GM23338 (cell line): ENCODE data around the gene GRIA4. TPM values are rescaled to one million over a fixed set of nuclear protein-coding genes. Genes with fewer than 3 reads are reported as not detected.

Source experiments
- ATAC-seq: fragments of 200-7000 bp; cut with Tn5 transposase; 3 replicates; pipeline ENCODE4 v1.9.1; 2020
- DNase-seq: peaks from one replicate; pipeline ENCODE4 v3.0.0-alpha.2; 2015; ENCODE audit warnings: low spot score
- H2AFZ ChIP-seq: fragments of 200-600 bp; sonication (generic); 2 replicates; pipeline ENCODE4 v1.8.0; 2016; ENCODE audit warnings: antibody characterized with exemption, mild to moderate bottlenecking, moderate library complexity
- H3F3A ChIP-seq: fragments of 200-600 bp; sonication (generic); replicated peaks from 2 replicates; pipeline ENCODE4 v1.8.0; 2017; ENCODE audit warnings: antibody characterized with exemption, mixed run types, low read depth
- H3K27ac ChIP-seq: fragments of 200-600 bp; sonication (generic); 2 replicates; pipeline ENCODE4 v1.6.1; 2016; ENCODE audit warnings: low read depth
- H3K27me3 ChIP-seq: fragments of 200-600 bp; sonication (generic); 2 replicates; pipeline ENCODE4 v1.8.0; 2016; ENCODE audit warnings: mild to moderate bottlenecking, mixed run types, moderate library complexity; ENCODE audit not compliant: insufficient read depth
- H3K36me3 ChIP-seq: fragments of 200-600 bp; sonication (generic); 2 replicates; pipeline ENCODE4 v1.8.0; 2016; ENCODE audit warnings: mild to moderate bottlenecking; ENCODE audit not compliant: insufficient read depth
- H3K4me1 ChIP-seq: fragments of 200-600 bp; sonication (generic); 2 replicates; pipeline ENCODE4 v1.8.0; 2016; ENCODE audit warnings: mild to moderate bottlenecking, moderate library complexity; ENCODE audit not compliant: insufficient read depth
- H3K4me2 ChIP-seq: fragments of 200-600 bp; sonication (generic); 2 replicates; pipeline ENCODE4 v1.7.1; 2017; ENCODE audit warnings: mixed run types
- H3K4me3 ChIP-seq: fragments of 200-600 bp; sonication (generic); 2 replicates; pipeline ENCODE4 v1.6.1; 2016; ENCODE audit warnings: mixed run types
- H3K79me2 ChIP-seq: fragments of 200-600 bp; sonication (generic); replicated peaks from 2 replicates; pipeline ENCODE4 v1.8.0; 2017; ENCODE audit warnings: mild to moderate bottlenecking; ENCODE audit not compliant: insufficient read depth
- H3K9me2 ChIP-seq: fragments of 200-600 bp; sonication (generic); 2 replicates; pipeline ENCODE4 v1.8.0; 2017; ENCODE audit not compliant: insufficient read depth
- H4K20me1 ChIP-seq: fragments of 200-600 bp; sonication (generic); replicated peaks from 2 replicates; pipeline ENCODE4 v1.8.0; 2017; ENCODE audit warnings: mild to moderate bottlenecking; ENCODE audit not compliant: insufficient read depth
- H3K27ac Mint-ChIP-seq: 2 replicates; pipeline ENCODE4 v1.8.0; 2020; ENCODE audit warnings: inconsistent platforms, mild to moderate bottlenecking, moderate library complexity, mixed read lengths
- H3K27me3 Mint-ChIP-seq: 3 replicates; pipeline ENCODE4 v1.8.0; 2022; ENCODE audit warnings: low read depth, mild to moderate bottlenecking, moderate library complexity, mixed read lengths, inconsistent platforms; ENCODE audit not compliant: insufficient read depth, poor library complexity
- H3K36me3 Mint-ChIP-seq: 3 replicates; pipeline ENCODE4 v1.8.0; 2021; ENCODE audit warnings: low read depth, mild to moderate bottlenecking, inconsistent platforms, moderate library complexity, mixed read lengths
- H3K4me1 Mint-ChIP-seq: 3 replicates; pipeline ENCODE4 v1.8.0; 2020; ENCODE audit warnings: mild to moderate bottlenecking, inconsistent platforms, mixed read lengths
- H3K4me3 Mint-ChIP-seq: 3 replicates; pipeline ENCODE4 v1.8.0; 2021; ENCODE audit warnings: moderate library complexity, mild to moderate bottlenecking, inconsistent platforms, mixed read lengths
- H3K9me3 Mint-ChIP-seq: 3 replicates; pipeline ENCODE4 v1.8.0; 2020; ENCODE audit warnings: moderate library complexity, mild to moderate bottlenecking, inconsistent platforms, mixed read lengths
- CREB1 ChIP-seq: fragments of 250-450 bp; sonication (Bioruptor Pico); IDR thresholded peaks from 2 replicates; pipeline ENCODE4 v1.5.0; 2020; ENCODE audit warnings: low read depth, mild to moderate bottlenecking, moderate library complexity
- CTCF ChIP-seq, 2 experiments: fragments of 200-600 bp in 1 of 2; sonication (generic) in 1 of 2; conservative IDR thresholded peaks; 2 replicates each; pipeline versions ENCODE4 v1.5.1 to v1.6.1; 2016 to 2017; ENCODE audit warnings: antibody characterized with exemption in 2 of 2, low read depth in 2 of 2, mild to moderate bottlenecking in 2 of 2, moderate library complexity in 1 of 2
- ETS1 ChIP-seq: IDR thresholded peaks from 2 replicates; pipeline ENCODE4 v1.6.1; 2016; ENCODE audit warnings: antibody characterized with exemption
- EZH2 ChIP-seq: fragments of 200-600 bp; sonication (generic); IDR thresholded peaks from one replicate; pipeline ENCODE4 v1.8.0; 2017; ENCODE audit warnings: antibody characterized with exemption, mild to moderate bottlenecking, low read depth; ENCODE audit not compliant: unreplicated experiment
- EZH2phosphoT487 ChIP-seq: fragments of 200-600 bp; sonication (generic); IDR thresholded peaks from one replicate; pipeline ENCODE4 v1.8.1; 2018; ENCODE audit warnings: antibody characterized with exemption; ENCODE audit not compliant: unreplicated experiment
- JUNB ChIP-seq: IDR thresholded peaks from one replicate; pipeline ENCODE4 v1.6.1; 2016; ENCODE audit warnings: antibody characterized with exemption; ENCODE audit not compliant: unreplicated experiment
- NANOG ChIP-seq: IDR thresholded peaks from 2 replicates; pipeline ENCODE4 v1.6.1; 2016; ENCODE audit warnings: antibody characterized with exemption, borderline replicate concordance
- POLR2AphosphoS5 ChIP-seq: IDR thresholded peaks from 2 replicates; pipeline ENCODE4 v1.6.1; 2016; ENCODE audit warnings: antibody characterized with exemption, low read depth
- REST ChIP-seq: IDR thresholded peaks from one replicate; pipeline ENCODE4 v1.6.1; 2018; ENCODE audit warnings: antibody characterized with exemption; ENCODE audit not compliant: unreplicated experiment
- STAT1 ChIP-seq: IDR thresholded peaks from one replicate; pipeline ENCODE4 v1.6.1; 2016; ENCODE audit warnings: antibody characterized with exemption; ENCODE audit not compliant: unreplicated experiment
- ZNF114 ChIP-seq: fragments of 250-450 bp; sonication (Bioruptor Pico); IDR thresholded peaks from 2 replicates; pipeline ENCODE4 v1.5.0; 2020; ENCODE audit warnings: mild to moderate bottlenecking, moderate library complexity
- ZNF331 ChIP-seq: fragments of 250-450 bp; sonication (Bioruptor Pico); IDR thresholded peaks from 2 replicates; pipeline ENCODE4 v1.5.0; 2020; ENCODE audit warnings: low read depth, mild to moderate bottlenecking, moderate library complexity
- ZNF462 ChIP-seq: fragments of 250-450 bp; sonication (Bioruptor Pico); IDR thresholded peaks from 2 replicates; pipeline ENCODE4 v1.5.0; 2020; ENCODE audit warnings: mild to moderate bottlenecking, moderate library complexity
- polyA plus RNA-seq: library from polyadenylated mRNA; unstranded; fragments of >200 nt; fragmentation: Nextera tagmentation; extraction: Ambion mirVana; gene quantifications from 2 replicates; pipeline ENCODE4 v1.2.1, GENCODE V29; 2016
- total RNA-seq: library from RNA; depleted of rRNA; stranded (reverse); fragments of >200 nt; shearing (Covaris generic); gene quantifications from 2 replicates; pipeline ENCODE4 v1.2.3, GENCODE V29; 2014

The GRIA4 gene
- total and polyA plus RNA-seq, 2 experiments from 2014 or later, result 17.8 to 71.1 TPM

- no peaks in the 10 kb centered on the region for H3K27me3 Mint-ChIP-seq
- no peak overlapping the region for H3K4me3 Mint-ChIP-seq
- H3K36me3 Mint-ChIP-seq, result no peaks in the 10 kb centered on the region
- TF ChIP-seq STAT1 (no peak), NANOG (no peak), REST (no peak), CREB1 (no peak), POLR2AphosphoS5 (no peak), ETS1 (no peak), CTCF (conservative IDR thresholded peaks at IDR 0.05; ENCODE audit: low read depth in 2 of 2) (no peak), EZH2phosphoT487 (no peak), ZNF331 (CRISPR knock-in tag) (no peak), JUNB (no peak), EZH2 (no peak), ZNF114 (CRISPR knock-in tag) (no peak), ZNF462 (no peak)
- H3K9me3 Mint-ChIP-seq, result no peaks in the 10 kb centered on the region
- H3K4me1 Mint-ChIP-seq, result no peaks in the 10 kb centered on the region
- no peak for DNase-seq
- no peaks in the 10 kb centered on the region for H3K27me3 ChIP-seq
- no peaks in the 10 kb centered on the region for H3K4me1 ChIP-seq
- H4K20me1 ChIP-seq, result no peaks in the 10 kb centered on the region
- no peak overlapping the region for H3K27ac ChIP-seq
- no peak for ATAC-seq
- no peaks in the 10 kb centered on the region for H3K36me3 ChIP-seq
- no peaks in the 10 kb centered on the region for H3F3A ChIP-seq
- no peak overlapping the region for H3K27ac Mint-ChIP-seq
- H3K4me3 ChIP-seq, result no peak overlapping the region
- H3K4me2 ChIP-seq, result no peak overlapping the region
- H2AFZ ChIP-seq, result no peak overlapping the region
- H3K79me2 ChIP-seq, result no peaks in the 10 kb centered on the region
- no peaks in the 10 kb centered on the region for H3K9me2 ChIP-seq
These were observed 290.7 kb downstream of the GRIA4 start for GRCh38 chr11:105900515-105901035.
